ENCODE results near the gene ERCC8. TPM values are rescaled to one million over a fixed set of nuclear protein-coding genes. Genes with fewer than 3 reads are reported as not detected.

The ERCC8 gene, protein sequence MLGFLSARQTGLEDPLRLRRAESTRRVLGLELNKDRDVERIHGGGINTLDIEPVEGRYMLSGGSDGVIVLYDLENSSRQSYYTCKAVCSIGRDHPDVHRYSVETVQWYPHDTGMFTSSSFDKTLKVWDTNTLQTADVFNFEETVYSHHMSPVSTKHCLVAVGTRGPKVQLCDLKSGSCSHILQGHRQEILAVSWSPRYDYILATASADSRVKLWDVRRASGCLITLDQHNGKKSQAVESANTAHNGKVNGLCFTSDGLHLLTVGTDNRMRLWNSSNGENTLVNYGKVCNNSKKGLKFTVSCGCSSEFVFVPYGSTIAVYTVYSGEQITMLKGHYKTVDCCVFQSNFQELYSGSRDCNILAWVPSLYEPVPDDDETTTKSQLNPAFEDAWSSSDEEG
- 11.1 to 19.6 TPM (median 14.6 TPM) in 5 replicates for total RNA-seq (2022; extraction: Qiagen RNA extraction; ENCODE audit: low read depth)

DNA sequence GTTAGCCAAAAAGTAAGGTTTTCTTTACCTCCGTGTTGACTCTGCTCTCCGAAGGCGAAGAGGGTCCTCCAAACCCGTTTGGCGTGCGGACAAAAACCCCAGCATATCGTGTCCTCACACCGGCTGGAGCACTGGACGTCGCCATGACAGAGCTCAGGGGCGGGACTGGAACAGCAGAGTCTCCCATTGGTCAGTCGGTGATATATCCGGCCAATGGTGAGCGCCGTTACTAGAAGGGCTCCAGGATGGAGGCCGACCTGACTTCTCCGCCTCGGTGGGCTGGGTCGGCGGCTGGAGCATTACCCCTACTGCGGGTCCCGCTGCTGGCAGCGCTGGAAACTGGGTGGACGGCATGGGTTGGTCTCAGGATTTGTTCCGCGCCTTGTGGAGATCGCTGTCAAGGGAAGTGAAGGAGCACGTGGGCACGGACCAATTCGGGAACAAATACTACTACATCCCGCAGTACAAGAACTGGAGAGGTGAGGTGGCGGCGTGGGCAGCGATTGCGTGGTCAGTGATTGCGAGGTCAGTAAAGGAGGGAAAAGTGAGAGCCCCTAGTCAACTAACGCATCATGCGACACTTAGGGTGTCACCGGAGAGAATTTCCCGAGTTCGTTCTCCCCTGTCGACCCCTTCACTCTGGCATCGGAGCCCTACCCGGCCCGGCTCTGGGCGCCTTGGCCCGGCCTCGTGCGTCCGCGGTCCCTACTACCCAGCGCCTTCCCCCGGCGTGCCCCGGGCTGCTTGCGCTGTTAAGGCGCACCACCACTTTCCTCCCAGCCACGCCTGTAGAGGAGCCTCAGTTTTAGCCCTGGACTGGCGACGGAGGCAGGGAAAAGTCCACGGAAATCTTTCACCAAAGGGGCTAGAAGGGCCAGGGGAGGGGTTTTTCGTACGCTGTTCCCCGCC is at the start of gene ERCC8, which contains the start of gene NDUFAF2:
Gene ERCC8 (minus strand): TSS at position 167 of the 909 bp plus-strand sequence. CDS start 62 bp downstream, at position 105.
Gene NDUFAF2 (plus strand): TSS at position 302 of the 909 bp plus-strand sequence. CDS start 51 bp downstream, at position 353.

DNA sequence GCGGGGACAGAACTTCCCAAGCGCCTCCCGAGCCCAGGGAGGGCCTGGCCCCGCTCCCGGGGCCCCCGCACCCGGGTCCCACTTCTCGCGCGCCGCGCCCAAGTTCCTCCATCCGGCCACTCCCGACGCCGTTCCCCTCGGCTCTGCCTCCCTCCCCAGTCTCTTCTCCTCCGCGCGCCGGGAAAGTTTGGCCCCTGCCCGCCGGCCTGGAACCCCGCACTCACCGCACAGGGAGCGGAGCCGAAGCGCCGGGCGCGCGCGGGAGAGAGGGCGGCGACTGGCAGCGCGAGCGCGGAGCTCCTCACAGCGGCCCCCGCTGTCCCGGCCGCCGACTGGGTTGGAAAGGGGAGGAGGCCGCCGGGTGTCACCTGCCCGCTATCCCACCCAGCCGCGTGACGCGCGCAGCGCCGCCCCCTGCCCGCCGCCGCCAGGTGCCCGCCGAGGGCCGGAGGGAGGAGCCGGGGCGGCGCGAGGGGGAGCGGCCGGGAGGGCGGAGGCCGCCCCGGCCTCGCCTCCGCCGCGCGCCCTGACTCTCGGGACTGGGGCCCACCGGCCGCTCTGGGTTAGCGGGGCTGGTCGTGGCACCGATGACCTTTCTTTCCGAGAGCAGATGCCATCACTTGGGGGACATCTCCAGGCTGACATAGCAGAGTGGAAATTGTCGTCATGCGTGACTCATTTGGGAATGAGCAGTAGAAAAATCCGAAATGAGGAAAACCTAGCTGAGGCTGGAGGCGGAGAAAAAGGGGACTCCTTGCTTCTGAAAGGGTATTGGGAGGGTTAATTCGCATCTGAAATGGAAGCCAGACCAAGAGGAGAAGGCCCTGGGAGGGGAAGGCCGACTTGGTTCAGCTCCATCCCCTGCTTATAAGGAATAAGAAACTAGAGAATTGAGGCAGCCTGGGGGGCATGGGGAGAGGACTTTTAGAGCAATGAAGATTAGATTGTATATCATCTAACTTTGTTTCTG is 100.6 kb downstream of the ERCC8 start, which contains the start of gene ELOVL7:
Gene ELOVL7 (minus strand): TSS at position 334 of the 970 bp plus-strand sequence. CDS start 56,872 bp downstream, outside the sequence.

Other genes starting within 250 kb of the ERCC8 start
- gene DEPDC1B, start 244.9 kb downstream of the ERCC8 start, total RNA-seq (2022; extraction: Qiagen RNA extraction; ENCODE audit: low read depth) = 14.6 to 18.6 TPM (median 15.0 TPM) in 5 replicates
- 8.3 to 12.8 TPM (median 10.0 TPM) in 5 replicates for gene ELOVL7, start 100.8 kb downstream of the ERCC8 start, total RNA-seq (2022; extraction: Qiagen RNA extraction; ENCODE audit: low read depth)
- 72.4 to 84.0 TPM (median 77.2 TPM) in 5 replicates for gene NDUFAF2, start 135 bp upstream of the ERCC8 start, total RNA-seq (2022; extraction: Qiagen RNA extraction; ENCODE audit: low read depth)
- 68.0 to 83.6 TPM (median 75.3 TPM) in 5 replicates for gene SMIM15, start 217.4 kb upstream of the ERCC8 start, total RNA-seq (2022; extraction: Qiagen RNA extraction; ENCODE audit: low read depth)

Measured in A549 treated with GW870086 at 1 μM for 4 hours (cell line).